Endothelial cell (in vitro differentiated cells): ENCODE results near the gene KDM1A. TPM values are rescaled to one million over a fixed set of nuclear protein-coding genes. Genes with fewer than 3 reads are reported as not detected.

Experiments used
- DNase-seq: peaks from one replicate; pipeline ENCODE4 v3.0.0; 2021; ENCODE audit warnings: low spot score
- H3K27ac Mint-ChIP-seq: one replicate; pipeline ENCODE4 v1.8.0; 2021; ENCODE audit warnings: mixed read lengths, inconsistent platforms; ENCODE audit not compliant: unreplicated experiment
- H3K27me3 Mint-ChIP-seq: one replicate; pipeline ENCODE4 v1.8.0; 2021; ENCODE audit warnings: mild to moderate bottlenecking, moderate library complexity, mixed read lengths, inconsistent platforms; ENCODE audit not compliant: unreplicated experiment
- H3K36me3 Mint-ChIP-seq: one replicate; pipeline ENCODE4 v1.8.0; 2021; ENCODE audit warnings: mild to moderate bottlenecking, low read depth, mixed read lengths, inconsistent platforms; ENCODE audit not compliant: unreplicated experiment
- H3K4me1 Mint-ChIP-seq: one replicate; pipeline ENCODE4 v1.8.0; 2021; ENCODE audit warnings: mild to moderate bottlenecking, mixed read lengths, inconsistent platforms; ENCODE audit not compliant: unreplicated experiment
- H3K4me3 Mint-ChIP-seq: one replicate; pipeline ENCODE4 v1.8.0; 2021; ENCODE audit warnings: mild to moderate bottlenecking, mixed read lengths, inconsistent platforms; ENCODE audit not compliant: unreplicated experiment
- H3K9me3 Mint-ChIP-seq: one replicate; pipeline ENCODE4 v1.8.0; 2021; ENCODE audit warnings: mixed read lengths, inconsistent platforms; ENCODE audit not compliant: unreplicated experiment
- CTCF ChIP-seq: fragments of 200-600 bp; sonication (generic); IDR thresholded peaks from one replicate; pipeline ENCODE4 v1.5.0; 2021; ENCODE audit warnings: antibody characterized with exemption; ENCODE audit not compliant: unreplicated experiment
- total RNA-seq: library from RNA; stranded (reverse); fragmentation: NEBNext Ultra II Directional; extraction: Animal tissue kit (Norgen Biotek cat#: 25700); gene quantifications from one replicate; pipeline ENCODE4 v1.2.1, GENCODE V29; 2021; ENCODE audit not compliant: unreplicated experiment

KDM1A gene
- total RNA-seq, 1 donor from 2014 or later, result 105 TPM

- no peaks in the 10 kb centered on the region for H3K36me3 Mint-ChIP-seq
- H3K27me3 Mint-ChIP-seq, result no peaks in the 10 kb centered on the region
- no peaks in the 10 kb centered on the region for H3K9me3 Mint-ChIP-seq
- no peak for TF ChIP-seq CTCF
- no peak for DNase-seq
- peaks cover 5% of the 10 kb centered on the region for H3K4me1 Mint-ChIP-seq
- no peak overlapping the region for H3K27ac Mint-ChIP-seq
- H3K4me3 Mint-ChIP-seq, result no peak overlapping the region
These were observed 20.1 kb downstream of the KDM1A start for GRCh38 chr1:23039308-23039826.

DNA sequence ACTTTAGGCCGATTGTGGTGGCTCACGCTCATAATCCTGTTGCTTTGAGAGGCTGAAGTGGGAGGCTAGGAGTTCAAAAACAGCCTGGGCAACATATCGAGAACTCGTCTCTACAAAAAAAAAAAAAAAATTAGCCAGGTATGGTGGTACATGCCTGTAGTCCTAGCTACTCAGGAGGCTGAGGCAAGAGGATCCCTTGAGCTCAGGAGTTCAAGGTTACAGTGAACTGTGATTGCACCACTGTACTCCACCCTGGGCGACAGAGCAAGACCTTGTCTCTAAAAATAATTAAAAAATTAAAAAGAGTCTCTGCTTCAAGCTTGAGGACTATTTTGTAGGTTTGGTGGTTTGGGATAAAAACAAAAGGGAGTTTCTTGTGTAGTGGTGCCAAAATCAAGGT lies 21.2 kb downstream of the KDM1A start:
- Mint-ChIP-seq H3K27me3 (no peaks in the 10 kb centered on the region), H3K4me3 (no peak overlapping the region), H3K36me3 (no peaks in the 10 kb centered on the region), H3K4me1 (peaks cover 5% of the 10 kb centered on the region), H3K27ac (no peak overlapping the region), H3K9me3 (no peaks in the 10 kb centered on the region)
- DNase-seq, result no peak
- no peak for TF ChIP-seq CTCF

GRCh38 chr1:23044035-23044434 lies 24.8 kb downstream of the KDM1A start:
- TF ChIP-seq CTCF, result no peak
- no peak overlapping the region for H3K4me3 Mint-ChIP-seq
- H3K9me3 Mint-ChIP-seq, result no peaks in the 10 kb centered on the region
- no peaks in the 10 kb centered on the region for H3K36me3 Mint-ChIP-seq
- H3K27me3 Mint-ChIP-seq, result no peaks in the 10 kb centered on the region
- DNase-seq, result no peak
- no peak overlapping the region for H3K27ac Mint-ChIP-seq
- H3K4me1 Mint-ChIP-seq, result peaks cover 9% of the 10 kb centered on the region

GRCh38 chr1:23050201-23050600 lies 30.9 kb downstream of the KDM1A start:
- Mint-ChIP-seq H3K4me1 (peaks cover 4% of the 10 kb centered on the region), H3K27ac (no peak overlapping the region), H3K36me3 (peaks cover 9% of the 10 kb centered on the region), H3K4me3 (no peak overlapping the region), H3K9me3 (no peaks in the 10 kb centered on the region), H3K27me3 (no peaks in the 10 kb centered on the region)
- DNase-seq, result no peak
- no peak for TF ChIP-seq CTCF

DNA sequence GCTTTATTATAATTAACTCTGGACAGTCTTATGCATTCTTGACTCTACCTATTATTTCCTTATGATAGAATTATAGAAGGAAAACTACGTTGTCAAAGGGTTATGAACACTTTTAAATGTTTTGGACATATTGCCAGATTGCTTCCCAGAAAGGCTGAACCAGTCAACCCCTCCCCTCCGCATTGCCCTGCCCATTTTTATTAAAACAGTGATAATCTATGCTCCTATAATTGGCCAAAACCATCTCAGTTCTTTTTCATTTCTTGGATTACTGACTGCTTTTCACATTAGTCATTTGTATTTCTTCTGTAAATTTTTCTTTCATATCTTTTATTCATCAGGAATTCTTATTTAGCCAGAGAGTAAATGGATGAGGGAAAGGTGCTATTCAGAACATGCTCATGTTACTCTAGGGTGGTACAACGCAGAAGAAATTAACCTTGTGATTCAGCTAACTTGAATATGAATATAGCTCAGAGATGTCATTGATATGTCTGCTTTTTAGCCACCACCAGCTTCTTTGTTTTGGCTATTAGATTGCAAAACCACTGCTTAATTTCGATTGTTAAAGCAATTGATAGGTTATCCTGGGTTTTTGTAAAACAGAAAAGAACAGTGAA lies 32.1 kb downstream of the KDM1A start:
- no peak for TF ChIP-seq CTCF
- Mint-ChIP-seq H3K36me3 (peaks cover 9% of the 10 kb centered on the region), H3K4me1 (peaks cover 3% of the 10 kb centered on the region), H3K4me3 (no peak overlapping the region), H3K9me3 (no peaks in the 10 kb centered on the region), H3K27ac (no peak overlapping the region), H3K27me3 (no peaks in the 10 kb centered on the region)
- DNase-seq, result no peak
